GM19035 (cell line): Measurements from ENCODE around the gene NCAPD2.
"Not testable (repeated sequence)": the region's sequence is repeated elsewhere in the genome, so short reads cannot be mapped to it uniquely, and the experiment has no call there.

Experiments used
- ATAC-seq: cut with Tn5 transposase; IDR thresholded peaks from one replicate; pipeline ENCODE4 v1.9.1; 2021; ENCODE audit not compliant: unreplicated experiment

The NCAPD2 gene

DNA sequence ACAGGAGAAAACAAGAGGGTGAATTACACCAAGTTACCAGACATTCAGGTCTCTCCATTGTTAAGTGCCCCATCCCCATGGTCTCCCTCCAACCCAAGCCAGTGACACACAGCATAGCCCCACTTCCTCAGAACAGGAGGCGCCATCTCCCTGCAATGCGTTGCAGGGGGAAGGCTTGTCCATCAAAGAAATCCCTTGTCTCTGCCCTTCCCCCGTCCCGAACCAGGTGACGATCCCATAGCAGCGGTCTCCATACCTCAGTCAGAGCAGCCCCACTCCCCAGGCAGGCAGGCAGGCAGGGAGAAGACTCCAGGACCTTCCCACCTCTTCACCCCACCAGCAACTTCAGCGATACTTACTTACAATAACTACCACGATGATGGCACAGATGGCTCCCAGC, 29.4 kb upstream of the NCAPD2 start:
- ATAC-seq = no peak

DNA sequence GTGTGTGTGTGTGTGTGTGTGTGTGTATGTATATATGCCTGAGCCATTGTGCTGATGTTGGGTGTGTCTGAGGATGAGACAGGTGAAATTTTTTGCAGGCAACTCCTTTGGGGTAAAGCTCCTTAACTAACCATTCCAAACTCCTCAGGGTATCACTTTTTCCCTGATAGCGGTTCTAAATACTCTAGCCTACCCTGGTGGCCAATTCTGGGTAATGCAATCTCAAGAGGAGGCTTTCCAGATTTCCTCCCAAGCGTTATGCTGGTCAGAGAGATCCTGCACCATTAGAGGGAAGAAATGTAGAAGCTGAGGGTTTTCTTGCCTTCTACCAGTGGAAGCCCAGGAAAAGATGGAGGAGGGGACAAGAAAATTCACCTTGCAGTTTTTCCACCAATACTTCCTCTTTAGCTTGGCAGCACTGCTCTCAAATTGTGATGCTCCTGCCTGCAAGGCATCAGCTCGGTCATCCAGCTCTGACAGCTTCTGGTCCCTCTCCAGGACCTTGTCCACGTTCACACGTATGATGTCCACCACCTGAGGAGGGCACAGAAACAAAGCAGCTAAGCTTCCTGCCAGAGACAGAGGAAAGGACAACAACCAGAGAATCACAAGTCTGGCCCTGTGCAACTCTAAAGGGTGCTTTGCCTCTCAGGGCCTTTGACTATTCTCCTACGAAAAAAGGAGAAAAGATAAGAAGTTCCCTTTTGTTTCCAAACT, 28.3 kb upstream of the NCAPD2 start:
- no peak for ATAC-seq

DNA sequence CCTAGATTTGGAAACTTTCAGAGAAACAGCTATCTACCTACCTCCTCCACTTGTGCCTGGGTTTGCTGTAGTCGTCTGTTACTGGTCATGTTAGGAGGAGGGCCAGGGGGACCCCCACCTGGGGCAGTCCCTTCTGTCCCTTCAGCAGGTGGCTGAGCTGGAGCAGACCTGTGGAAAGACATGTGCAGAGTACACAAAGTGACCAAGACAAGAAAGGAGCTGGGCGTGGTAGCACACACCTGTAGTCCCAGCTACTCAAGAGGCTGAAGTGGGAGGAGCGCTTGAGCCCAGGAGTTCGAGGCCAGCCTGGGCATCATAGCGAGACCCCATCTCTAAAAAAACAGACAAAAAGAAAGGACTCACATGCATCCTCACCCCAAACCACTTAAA, 27.7 kb upstream of the NCAPD2 start:
- no peak for ATAC-seq

DNA sequence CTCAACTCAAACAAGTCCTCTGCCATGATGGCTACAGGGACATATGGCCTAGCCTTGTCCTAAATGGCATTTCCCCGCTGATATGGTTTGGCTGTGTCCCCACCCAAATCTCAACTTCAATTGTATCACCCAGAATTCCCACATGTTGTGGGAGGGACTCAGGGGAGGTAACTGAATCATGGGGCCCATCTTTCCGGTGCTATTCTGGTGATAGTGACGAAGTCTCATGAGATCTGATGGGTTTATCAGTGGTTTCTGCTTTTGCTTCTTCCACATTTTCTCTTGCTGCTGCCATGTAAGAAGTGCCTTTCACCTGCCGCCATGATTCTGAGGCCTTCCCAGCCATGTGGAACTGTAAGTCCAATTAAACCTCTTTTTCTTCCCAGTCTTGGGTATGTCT, 27.2 kb upstream of the NCAPD2 start:
- not testable (repeated sequence) for ATAC-seq

DNA sequence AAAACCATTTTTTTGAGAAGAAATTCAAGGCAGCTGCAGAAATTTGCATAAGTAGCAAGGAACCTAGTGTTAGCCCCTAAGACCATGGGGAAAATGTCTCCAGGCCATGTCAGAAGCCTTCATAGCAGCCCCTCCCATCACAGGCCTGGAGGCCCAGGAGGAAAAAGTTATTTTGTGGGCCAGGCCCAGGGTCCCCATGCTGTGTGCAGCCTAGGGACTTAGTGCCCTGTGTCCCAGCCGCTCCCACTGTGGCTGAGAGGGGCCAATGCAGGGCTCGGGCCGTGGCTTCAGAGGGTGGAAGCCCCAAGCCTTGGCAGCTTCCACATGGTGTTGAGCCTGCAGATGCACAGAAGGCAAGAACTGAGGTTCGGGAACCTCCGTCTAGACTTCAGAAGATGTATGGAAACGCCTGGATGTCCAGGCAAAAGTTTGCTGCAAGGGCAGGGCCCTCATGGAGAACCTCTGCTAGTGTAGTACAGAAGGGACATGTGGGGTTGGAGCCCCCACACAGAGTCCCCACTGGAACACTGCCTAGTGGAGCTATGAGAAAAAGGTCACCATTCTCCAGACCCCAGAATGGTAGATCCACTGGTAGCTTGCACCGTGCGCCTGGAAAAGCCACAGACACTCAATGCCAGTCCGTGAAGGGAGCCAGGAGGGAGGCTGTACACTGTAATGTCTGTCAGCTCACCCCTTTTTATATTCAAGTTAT, 26.2 kb upstream of the NCAPD2 start:
- ATAC-seq = not testable (repeated sequence)

DNA sequence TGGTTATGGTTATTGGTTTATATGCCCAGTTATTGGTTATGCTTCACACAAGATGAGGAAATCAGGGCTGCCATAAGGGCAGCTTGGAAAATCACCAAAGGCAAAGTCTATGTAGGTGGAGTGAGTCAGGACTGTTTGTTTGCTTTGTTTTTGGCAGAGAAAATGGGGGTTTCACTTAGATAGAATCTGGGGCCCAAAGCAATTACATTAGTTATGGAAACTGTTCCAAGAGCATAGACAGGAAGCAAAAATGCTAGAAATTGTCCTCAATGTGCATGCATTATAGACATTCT, 25.7 kb upstream of the NCAPD2 start:
- ATAC-seq = no peak

DNA sequence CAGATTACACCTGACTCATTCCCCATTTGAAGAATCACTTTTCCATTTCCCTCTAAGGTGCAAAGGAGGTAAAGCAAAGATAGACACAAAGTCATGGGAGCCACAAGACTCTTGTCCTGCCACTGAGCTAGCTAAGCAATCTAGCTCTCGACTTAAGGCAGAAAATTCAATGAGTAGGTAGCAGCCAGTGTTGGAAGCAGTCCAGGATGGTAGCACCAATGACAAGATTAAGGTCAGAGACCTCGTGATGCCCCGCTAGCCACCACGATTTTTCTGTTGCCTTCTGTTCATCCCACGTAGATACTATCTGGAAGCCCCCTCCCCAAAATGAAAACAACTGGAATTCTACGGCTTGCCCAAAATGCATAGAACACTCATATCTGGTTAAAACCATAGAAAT, 24.8 kb upstream of the NCAPD2 start:
- no peak for ATAC-seq

DNA sequence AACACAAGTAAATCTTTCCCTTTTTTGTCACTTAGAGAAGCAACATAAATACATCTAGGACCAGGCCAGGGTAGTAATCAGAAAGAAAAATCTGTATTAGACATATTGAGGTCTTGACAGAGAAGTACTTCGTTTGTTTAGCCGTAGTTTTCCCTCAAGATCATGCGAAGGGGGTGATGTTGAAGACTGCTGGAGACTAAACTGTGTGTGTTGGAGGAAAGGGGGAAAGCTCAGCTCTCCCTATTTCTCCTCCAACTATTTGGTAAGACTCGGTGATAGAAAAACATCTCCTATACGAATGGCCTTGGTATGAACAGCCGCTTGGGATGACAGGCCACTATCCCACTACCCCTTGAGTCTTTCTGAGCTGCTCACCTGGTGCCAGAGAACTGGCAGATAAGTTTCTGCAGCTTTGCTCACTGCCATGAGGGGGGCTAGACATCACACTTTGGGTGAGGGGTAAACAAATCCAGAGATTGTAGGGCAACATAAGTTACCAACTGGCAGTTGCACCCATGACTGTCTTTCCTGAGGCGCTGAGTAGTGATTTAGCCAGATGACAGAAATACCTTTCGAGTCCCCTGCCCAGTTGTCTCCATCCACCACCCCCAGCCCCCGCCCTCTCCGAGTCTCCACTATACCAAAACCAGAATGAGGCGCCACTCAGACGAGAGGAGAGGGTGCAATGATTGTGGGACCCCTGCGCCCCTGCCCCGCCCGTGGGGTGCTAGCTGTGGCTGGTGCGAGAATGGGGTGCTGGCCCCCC, 24.1 kb upstream of the NCAPD2 start:
- no peak for ATAC-seq

DNA sequence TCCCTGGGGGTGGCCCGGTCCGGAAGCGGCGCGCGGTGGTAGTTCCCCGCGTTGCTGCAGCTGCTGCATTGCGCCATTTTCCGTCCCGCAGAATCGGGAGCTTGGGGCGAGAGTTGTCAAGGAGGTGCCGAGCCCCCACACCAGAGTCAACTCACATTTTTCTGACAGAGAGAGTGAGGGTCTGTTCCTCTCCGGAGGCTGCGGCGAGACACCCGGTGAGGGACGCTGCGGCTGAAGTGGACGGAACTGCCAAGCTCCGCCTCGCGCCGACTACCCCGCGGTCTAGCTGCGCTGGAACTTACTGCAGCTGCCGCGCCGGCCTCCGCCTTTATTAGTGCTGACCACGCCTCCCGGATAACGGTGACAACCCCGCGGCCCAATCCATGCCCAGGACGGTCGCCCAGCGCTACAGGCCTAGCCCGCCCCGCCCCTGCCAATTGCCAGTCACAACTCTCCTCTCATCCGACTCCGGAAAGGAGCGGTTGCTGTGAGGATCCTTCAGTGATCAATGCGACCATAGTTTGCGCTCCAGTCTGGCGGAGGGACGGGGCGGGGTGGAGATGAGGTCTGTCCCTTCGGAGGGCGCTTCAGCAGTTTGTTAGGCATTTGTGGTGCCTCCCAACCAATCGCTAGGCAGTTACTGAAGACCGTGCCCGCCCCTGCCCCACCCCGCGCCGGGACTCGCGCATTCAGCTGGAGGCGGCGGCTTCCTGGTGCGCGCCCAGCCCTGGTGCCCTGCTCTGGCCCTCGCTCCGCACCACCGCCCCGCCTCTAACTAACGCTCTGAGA, 23.3 kb upstream of the NCAPD2 start, which contains the start of gene VAMP1:
TSS of gene VAMP1 (minus strand) at position 303 of the 789 bp plus-strand sequence. CDS start at position 157, 146 bp downstream.
- ATAC-seq = peak; percentile 92

DNA sequence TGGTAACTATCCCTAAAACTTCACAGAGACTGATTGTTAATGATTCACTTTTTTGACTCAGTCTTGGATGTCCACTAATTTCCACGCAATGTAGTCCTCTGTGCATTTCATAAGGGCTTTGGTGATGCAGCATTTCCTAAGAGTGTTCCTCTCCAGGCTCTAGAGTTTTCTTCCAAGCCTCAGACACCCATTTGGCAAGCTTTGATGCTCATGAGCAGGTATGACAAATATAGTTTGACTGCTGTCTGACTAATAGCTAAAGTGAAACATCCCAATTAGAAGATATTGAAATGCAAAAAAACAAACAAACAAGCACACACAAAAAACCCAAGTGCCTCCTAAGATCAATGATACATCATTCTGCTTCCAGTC, 21.9 kb upstream of the NCAPD2 start:
- no peak for ATAC-seq

DNA sequence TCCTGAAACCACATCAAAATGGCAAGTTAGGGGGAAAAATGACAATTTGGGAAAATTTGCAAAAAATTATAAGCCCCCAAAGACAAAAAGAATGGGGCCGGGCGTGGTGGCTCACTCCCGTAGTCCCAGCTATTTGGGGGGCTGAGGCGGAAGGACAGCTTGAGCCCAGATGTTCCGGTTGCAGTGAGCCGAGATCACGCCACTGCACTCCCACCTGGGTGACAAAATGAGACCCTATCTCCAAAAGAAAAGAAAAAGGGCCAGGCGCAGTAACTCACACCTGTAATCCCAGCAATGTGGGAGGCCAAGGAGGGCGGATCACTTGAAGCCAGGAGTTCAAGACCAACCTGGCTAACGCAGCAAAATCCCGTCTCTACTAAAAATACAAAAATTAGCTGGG, 21.4 kb upstream of the NCAPD2 start:
- ATAC-seq = no peak

DNA sequence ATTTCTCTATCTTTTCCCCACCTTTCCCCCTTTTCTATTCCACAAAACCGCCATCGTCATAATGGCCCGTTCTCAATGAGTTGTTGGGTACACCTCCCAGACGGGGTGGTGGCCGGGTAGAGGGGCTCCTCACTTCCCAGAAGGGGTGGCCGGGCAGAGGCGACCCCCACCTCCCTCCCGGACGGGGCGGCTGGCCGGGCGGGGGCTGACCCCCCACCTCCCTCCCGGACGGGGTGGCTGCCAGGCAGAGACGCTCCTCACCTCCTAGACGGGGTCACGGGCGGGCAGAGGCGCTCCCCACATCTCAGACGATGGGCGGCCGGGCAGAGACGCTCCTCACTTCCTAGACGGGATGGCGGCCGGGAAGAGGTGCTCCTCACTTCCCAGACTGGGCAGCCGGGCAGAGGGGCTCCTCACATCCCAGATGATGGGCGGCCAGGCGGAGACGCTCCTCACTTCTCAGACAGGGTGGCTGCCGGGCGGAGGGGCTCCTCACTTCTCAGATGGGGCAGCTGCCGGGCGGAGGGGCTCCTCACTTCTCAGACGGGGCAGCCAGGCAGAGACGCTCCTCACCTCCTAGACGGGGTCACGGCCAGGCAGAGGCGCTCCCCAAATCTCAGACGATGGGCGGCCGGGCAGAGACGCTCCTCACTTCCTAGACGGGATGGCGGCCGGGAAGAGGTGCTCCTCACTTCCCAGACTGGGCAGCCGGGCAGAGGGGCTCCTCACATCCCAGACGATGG, 18.5 kb upstream of the NCAPD2 start:
- not testable (repeated sequence) for ATAC-seq

DNA sequence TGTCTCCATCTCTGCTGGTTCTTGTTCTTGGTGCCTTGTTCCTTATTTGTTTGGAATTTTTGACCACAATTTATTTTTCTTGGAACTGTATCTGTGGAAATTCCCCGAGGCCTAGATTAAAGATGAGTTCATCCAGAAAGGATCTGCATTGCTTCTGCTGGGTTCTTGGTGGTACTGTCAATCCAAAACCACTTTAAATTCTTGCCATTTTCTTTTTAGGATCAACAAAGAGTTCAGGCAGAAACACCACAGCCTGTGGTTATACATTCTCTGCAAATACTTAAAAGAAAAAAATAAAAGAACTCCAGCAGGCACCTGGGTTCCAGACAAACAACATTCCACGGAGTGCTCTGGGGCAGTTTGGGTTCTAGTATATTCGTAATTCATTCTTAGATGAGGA, 17.4 kb upstream of the NCAPD2 start:
- no peak for ATAC-seq

DNA sequence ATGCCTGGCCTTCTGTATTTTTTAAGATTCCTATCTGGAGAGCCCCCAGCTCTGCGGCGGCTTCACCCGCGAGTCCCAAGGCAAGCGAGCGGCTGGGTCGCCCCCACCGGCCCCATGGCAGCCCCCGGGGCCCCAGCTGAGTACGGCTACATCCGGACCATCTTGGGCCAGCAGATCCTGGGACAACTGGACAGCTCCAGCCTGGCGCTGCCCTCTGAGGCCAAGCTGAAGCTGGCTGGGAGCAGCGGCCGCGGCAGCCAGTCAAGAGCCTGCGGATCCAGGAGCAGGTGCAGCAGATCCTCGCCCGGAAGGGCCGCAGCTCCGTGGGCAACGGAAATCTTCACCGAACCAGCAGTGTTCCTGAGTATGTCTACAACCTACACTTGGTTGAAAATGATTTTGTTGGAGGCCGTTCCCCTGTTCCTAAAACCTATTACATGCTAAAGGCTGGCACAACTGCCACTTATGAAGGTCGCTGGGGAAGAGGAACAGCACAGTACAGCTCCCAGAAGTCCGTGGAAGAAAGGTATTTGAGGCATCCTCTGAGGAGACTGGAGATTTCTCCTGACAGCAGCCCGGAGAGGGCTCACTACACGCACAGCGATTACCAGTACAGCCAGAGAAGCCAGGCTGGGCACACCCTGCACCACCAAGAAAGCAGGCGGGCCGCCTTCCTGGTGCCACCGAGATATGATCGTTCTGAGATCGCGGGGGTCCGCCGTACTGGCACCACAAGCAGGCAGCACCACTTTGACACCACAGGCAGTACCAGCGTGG, 16.1 kb upstream of the NCAPD2 start:
- not testable (repeated sequence) for ATAC-seq

DNA sequence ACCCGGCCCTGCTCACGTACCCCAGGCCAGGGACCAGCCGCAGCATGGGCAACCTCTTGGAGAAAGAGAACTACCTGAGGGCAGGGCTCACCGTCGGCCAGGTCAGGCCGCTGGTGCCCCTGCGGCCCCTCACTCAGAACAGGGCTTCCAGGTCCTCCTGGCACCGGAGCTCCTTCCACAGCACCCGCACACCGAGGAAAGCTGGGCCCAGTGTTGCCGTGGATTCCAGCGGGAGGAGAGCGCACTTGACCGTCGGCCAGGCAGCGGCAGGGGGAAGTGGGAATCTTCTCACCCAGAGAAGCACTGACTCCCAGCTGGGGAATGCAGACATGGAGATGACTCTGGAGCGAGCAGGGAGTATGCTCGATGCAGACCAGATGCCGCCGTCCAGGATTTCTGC, 15.5 kb upstream of the NCAPD2 start:
- no peak for ATAC-seq

DNA sequence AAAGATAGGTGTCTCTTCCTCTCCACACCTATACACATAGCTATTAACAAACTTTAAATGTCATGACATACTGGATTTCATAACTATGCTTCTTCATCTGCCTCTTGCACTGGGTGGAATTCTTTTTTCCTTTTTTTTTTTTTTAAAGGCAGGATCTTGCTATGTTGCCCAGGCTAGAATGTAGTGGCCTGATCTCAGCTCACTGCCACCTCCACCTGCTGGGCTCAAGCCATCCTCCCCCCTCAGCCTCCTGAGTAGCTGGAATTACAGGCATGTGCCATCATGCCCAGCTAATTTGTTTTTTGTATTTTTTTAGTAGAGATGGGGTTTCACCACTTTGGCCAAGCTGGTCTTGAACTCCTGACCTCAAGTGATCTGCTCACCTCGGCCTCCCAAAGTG, 5.7 kb upstream of the NCAPD2 start:
- ATAC-seq = no peak

DNA sequence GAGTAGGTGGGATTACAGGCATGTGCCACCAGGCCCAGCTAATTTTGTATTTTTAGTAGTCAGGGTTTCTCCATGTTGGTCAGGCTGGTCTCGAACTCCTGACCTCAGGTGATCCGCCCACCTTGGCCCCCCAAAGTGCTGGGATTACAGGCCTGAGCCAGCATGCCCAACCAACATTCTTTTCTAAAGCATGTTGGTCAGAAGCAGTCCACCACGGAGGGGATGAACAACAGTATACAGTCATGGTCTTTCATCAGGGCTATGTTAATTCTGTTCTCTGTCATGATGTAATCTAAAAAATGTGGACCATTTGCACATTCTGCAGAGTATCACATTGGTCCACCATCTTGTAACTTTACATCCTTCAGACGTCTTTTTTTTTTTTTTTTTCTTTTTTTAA, 4.5 kb upstream of the NCAPD2 start:
- no peak for ATAC-seq

DNA sequence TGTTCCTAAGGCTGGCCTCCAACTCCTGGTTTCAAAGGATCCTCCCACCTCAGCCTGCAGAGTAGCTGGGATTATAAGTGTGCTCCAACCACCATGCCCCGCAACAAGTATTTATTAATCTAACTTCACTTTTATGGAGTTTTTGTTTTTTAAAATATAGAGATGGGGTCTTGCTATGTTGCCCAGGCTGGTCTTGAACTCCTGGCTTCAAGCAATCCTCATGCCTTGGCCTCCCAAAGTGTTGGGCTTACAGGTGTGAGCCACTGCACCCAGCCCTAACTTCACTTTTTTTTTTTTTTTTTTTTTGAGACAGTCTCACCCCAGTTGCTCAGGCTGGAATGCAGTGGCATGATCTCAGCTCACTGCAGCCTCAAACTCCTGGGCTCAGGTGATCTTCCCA, 3.2 kb upstream of the NCAPD2 start:
- not testable (repeated sequence) for ATAC-seq

DNA sequence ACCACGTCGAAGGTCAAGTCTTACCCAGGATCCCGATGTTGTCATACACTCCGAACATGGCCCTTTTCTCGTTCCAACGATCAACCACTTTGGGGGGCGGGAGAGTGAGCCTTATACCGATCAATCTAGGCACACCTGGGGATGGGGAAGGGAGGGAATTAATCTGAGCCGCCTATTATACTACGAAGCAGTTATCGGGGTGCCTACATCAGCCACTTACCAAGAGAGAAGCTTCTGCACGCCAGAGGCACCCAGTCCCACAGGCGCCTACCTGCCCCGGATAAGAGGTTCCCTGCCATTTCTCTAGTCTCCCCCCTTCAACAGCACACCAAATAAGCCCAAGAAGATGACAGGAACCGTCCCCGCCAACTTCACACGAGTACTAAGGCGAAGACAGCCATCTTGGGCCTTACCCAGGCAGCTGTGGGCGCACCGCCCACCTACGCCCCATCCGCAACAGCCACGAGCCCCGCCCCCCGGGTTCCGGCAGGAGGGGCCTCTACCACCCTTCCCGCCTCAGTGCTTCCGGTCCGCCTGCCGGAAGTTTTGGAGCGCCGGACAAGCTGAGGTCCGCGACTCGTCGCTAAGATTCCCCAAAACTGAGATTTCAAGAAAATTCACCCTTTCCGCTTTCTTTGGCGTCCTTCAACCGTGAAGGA, 935 bp upstream of the NCAPD2 start, which contains the start of gene MRPL51:
TSS of gene MRPL51 (minus strand) at position 425 of the 659 bp plus-strand sequence. CDS start at position 299, 126 bp downstream.
- ATAC-seq = peak; percentile 70
